ENCODE results near the gene ENPP5. TPM values are rescaled to one million over a fixed set of nuclear protein-coding genes. Genes with fewer than 3 reads are reported as not detected.

The ENPP5 gene
- total and polyA plus RNA-seq, 8 donors, result 1.0 to 6.4 (median 2.3) TPM; not detected in 1

DNA sequence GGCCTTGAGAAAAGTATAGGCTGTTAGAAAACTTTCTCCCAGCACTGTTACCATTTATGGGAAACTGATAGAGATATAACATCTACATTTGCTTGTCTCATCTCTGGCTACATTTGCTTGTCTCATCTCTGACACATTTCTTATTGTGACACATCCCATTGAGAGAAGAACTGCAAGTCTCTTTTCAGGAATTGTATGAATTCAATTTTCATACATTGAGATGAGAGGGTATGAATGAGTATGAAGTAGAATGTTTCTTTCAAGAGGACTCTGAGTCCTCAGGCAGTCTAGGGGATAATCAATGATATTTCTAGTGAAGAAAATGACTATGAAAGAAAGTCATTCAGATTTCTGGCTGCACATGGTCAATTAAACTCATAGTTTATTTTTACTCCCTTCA, 37.5 kb upstream of the ENPP5 start:
- no peak overlapping the region for H3K4me3 ChIP-seq
- no peaks in the 10 kb centered on the region for H3K27me3 ChIP-seq
- no peak for TF ChIP-seq EP300 (IDR thresholded peaks at IDR 0.05)
- no peak for DNase-seq
- intact Hi-C loops (cut with DNase I; ENCODE audit: low total_unique reads), result no loop called here
- H3K4me1 ChIP-seq, result no peaks in the 10 kb centered on the region
- H3K9me3 ChIP-seq, result no peaks in the 10 kb centered on the region
- no peak overlapping the region for H3K27ac ChIP-seq
- no peaks in the 10 kb centered on the region for H3K36me3 ChIP-seq

DNA sequence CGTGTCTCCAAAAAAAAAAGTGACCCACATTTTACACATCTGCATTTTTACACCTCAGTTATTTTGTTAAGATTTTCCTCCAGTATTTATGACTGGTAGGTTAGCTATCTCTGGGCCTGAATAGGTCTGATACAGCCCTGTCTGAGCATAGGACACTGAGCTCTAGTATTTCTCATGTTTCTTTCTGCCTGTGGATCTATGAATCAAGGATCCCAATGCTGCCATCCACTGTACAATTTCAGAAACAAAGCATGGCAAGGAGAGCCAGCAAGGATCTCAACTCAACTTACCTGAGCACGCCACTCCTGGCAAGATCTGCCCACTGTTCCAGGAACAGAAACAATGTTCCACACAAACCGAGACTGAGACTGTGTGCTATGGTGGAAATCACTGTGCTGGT, 36.4 kb upstream of the ENPP5 start:
- H3K36me3 ChIP-seq, result no peaks in the 10 kb centered on the region
- no peaks in the 10 kb centered on the region for H3K27me3 ChIP-seq
- no peaks in the 10 kb centered on the region for H3K9me3 ChIP-seq
- 76 to 88% (median 79%) methylated on average over 3 of the region's 3 CpGs for WGBS, 5 donors
- intact Hi-C loops (cut with DNase I; ENCODE audit: low total_unique reads), result no loop called here
- TF ChIP-seq POLR2A (IDR thresholded peaks at IDR 0.05) (no peak), POLR2AphosphoS5 (IDR thresholded peaks at IDR 0.05) (no peak), EP300 (IDR thresholded peaks at IDR 0.05) (no peak)
- TF ChIP-seq, protein P1, sequence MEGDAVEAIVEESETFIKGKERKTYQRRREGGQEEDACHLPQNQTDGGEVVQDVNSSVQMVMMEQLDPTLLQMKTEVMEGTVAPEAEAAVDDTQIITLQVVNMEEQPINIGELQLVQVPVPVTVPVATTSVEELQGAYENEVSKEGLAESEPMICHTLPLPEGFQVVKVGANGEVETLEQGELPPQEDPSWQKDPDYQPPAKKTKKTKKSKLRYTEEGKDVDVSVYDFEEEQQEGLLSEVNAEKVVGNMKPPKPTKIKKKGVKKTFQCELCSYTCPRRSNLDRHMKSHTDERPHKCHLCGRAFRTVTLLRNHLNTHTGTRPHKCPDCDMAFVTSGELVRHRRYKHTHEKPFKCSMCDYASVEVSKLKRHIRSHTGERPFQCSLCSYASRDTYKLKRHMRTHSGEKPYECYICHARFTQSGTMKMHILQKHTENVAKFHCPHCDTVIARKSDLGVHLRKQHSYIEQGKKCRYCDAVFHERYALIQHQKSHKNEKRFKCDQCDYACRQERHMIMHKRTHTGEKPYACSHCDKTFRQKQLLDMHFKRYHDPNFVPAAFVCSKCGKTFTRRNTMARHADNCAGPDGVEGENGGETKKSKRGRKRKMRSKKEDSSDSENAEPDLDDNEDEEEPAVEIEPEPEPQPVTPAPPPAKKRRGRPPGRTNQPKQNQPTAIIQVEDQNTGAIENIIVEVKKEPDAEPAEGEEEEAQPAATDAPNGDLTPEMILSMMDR (IDR thresholded peaks at IDR 0.05), result no peak
- H3K4me3 ChIP-seq, result no peak overlapping the region
- H3K27ac ChIP-seq, result no peak overlapping the region
- no peak for DNase-seq
- H3K4me1 ChIP-seq, result no peaks in the 10 kb centered on the region

DNA sequence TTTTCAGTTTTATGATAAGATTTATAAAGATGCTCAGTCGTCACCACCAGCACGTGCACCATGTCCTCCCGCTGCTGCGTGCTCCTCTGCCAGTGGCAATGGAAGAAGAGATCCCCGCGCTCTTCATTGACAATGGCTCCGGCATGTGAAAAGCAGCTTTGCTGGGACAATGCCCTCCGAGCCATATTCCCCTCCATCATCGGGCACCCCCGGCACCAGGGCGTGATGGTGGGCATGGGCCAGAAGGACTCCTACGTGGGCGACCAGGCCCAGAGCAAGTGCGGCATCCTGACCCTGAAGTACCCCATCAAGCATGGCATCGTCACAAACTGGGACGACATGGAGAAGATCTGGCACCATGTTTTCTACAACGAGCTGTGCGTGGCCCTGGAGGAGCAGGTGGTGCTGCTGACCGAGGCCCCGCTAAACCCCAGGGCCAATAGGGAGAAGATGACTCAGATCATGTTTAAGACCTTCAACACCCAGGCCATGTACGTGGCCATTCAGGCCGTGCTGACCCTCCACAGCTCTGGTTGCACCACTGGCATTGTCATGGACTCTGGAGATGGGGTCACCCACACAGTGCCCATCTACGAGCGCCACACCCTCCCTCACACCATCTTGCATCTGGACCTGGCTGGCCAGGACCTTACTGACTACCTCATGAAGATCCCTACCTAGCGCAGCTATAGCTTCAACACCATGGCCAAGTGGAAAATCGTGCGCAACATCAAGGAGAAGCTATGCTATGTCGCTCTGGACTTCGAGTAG, 34.3 kb upstream of the ENPP5 start:
- Histone ChIP-seq H3K4me1 (no peaks in the 10 kb centered on the region), H3K27ac (no peak overlapping the region), H3K36me3 (no peaks in the 10 kb centered on the region), H3K9me3 (no peaks in the 10 kb centered on the region), H3K27me3 (no peaks in the 10 kb centered on the region), H3K4me3 (no peak overlapping the region)
- intact Hi-C loops (cut with DNase I; ENCODE audit: low total_unique reads), result no loop called here
- no peak for TF ChIP-seq POLR2AphosphoS5 (IDR thresholded peaks at IDR 0.05)
- TF ChIP-seq EP300 (IDR thresholded peaks at IDR 0.05), result no peak
- TF ChIP-seq, protein P1 (IDR thresholded peaks at IDR 0.05), result no peak
- TF ChIP-seq POLR2A (IDR thresholded peaks at IDR 0.05), result no peak
- 92 to 97% (median 94%) methylated on average over 20 to 29 of the region's 29 CpGs for WGBS, 5 donors
- no peak for DNase-seq

DNA sequence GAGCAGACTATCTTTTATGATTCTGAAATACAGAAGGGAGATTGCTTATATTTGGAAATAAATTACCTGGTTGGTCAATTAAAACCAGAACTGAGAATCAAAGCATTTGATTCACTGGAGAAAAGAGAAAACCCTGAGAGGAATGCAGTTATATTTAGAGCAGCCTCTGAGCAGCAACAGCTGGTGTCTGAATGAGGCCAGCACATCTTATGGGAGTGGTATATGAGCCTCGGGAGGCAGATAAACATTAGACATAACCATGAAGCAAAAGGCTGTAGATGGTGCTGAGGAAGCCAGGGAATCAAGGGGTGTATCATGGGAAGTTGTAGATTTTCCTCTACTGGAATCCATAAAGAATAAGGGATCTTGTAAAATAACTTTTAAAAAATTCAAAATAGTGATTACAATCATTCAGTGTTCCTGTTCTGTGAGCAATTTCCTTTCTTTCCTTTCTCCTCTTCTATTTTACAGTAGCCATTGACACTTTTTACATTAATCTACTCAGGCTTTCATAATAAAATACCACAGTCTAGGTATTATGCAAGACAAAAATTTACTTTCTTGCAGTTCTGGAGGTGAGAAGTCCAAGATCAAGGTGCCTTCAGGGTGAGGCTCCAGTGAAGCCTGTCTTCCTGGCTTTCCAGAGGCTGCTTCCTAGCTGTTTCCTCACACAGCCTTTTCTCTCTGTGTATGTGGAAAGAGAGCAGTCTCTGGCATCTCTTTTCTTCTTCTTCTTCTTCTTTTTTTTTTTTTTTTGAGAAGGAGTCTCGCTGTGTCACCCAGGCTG, 32.8 kb upstream of the ENPP5 start:
- no peaks in the 10 kb centered on the region for H3K27me3 ChIP-seq
- peak in 1 of 2 donors; percentile 52 for DNase-seq
- intact Hi-C loops (cut with DNase I; ENCODE audit: low total_unique reads), result no loop called here
- no peaks in the 10 kb centered on the region for H3K9me3 ChIP-seq
- H3K4me3 ChIP-seq, result no peak overlapping the region
- TF ChIP-seq POLR2A (IDR thresholded peaks at IDR 0.05), result no peak
- no peak for TF ChIP-seq EP300 (IDR thresholded peaks at IDR 0.05)
- TF ChIP-seq, protein P1 (IDR thresholded peaks at IDR 0.05), result no peak
- TF ChIP-seq POLR2AphosphoS5 (IDR thresholded peaks at IDR 0.05), result no peak
- H3K27ac ChIP-seq, result no peak overlapping the region
- 52 to 81% (median 70%) methylated on average over 2 of the region's 2 CpGs for WGBS, 5 donors
- H3K36me3 ChIP-seq, result no peaks in the 10 kb centered on the region
- H3K4me1 ChIP-seq, result no peaks in the 10 kb centered on the region
